ENCODE results near the gene NPTX2.

Gene NPTX2

DNA sequence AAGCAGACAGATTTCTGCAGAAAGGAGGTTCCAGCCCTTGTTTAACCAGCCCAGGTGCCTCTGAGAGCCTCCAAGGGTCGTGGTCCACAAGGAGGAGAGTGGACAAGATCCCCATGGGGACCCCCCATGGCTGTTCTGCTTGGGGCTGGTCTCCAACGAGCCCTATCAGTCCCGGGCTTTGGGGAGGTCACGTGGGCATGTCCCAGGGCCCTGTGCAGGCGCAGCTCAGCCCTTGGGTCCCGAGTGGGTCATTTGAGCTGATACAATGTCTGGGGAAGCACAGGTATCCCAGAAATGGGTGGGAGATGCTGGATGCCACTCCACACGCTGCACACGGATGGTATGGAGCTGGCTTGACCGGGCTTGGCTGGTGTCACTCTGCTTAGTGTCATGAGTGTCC is 57.8 kb downstream of the NPTX2 start:
- H2AK5ac ChIP-seq (ENCODE audit: low read length) = no peak overlapping the region
- no peak overlapping the region for H3K27ac ChIP-seq (ENCODE audit: low read depth, low read length)
- no CpG with 5 or more reads among the region's 9 CpGs for WGBS (ENCODE audit: extremely low coverage, insufficient coverage, insufficient read length)
- no peak overlapping the region for H2BK120ac ChIP-seq (ENCODE audit: insufficient read depth, low read length, poor library complexity)
- H3K23ac ChIP-seq (ENCODE audit: low read length) = no peak overlapping the region
- H2BK5ac ChIP-seq (ENCODE audit: low read depth, low read length, poor library complexity) = no peak overlapping the region
- no peaks in the 10 kb centered on the region for H3K4me1 ChIP-seq (ENCODE audit: control insufficient read depth in 1 of 2, insufficient read depth in 2 of 2, low read length in 2 of 2)
- H2BK12ac ChIP-seq (ENCODE audit: low read length) = no peak overlapping the region
- peaks cover 4% of the 10 kb centered on the region for H3K9me3 ChIP-seq (ENCODE audit: insufficient read depth, low read depth, low read length)
- H3K27me3 ChIP-seq (ENCODE audit: insufficient read depth, low read length) = no peaks in the 10 kb centered on the region
- no peak for DNase-seq
- no peaks in the 10 kb centered on the region for H3K36me3 ChIP-seq (ENCODE audit: control insufficient read depth in 1 of 2, insufficient read depth in 2 of 2, low read length in 2 of 2)
- H2AFZ ChIP-seq (ENCODE audit: insufficient read depth, low read length, poor library complexity) = no peak overlapping the region
- H3K4me2 ChIP-seq (ENCODE audit: low read length) = no peak overlapping the region
- H3K18ac ChIP-seq (ENCODE audit: low read length) = no peak overlapping the region
- H4K12ac ChIP-seq (ENCODE audit: low read depth, low read length) = no peak overlapping the region
- no peaks in the 10 kb centered on the region for H3K79me1 ChIP-seq (ENCODE audit: low read length)
- no peak overlapping the region for H4K8ac ChIP-seq (ENCODE audit: low read depth, low read length)
- H3K14ac ChIP-seq (ENCODE audit: low read length) = no peak overlapping the region
- no peaks in the 10 kb centered on the region for H3K79me2 ChIP-seq (ENCODE audit: control insufficient read depth, insufficient read depth, low read length, poor library complexity)
- no peak overlapping the region for H3K4me3 ChIP-seq (ENCODE audit: low read depth, low read length)
- no peak overlapping the region for H3K9ac ChIP-seq (ENCODE audit: low read length)
- no peak overlapping the region for H3K4ac ChIP-seq (ENCODE audit: low read depth, low read length)
- H4K91ac ChIP-seq (ENCODE audit: low read depth, low read length) = no peak overlapping the region

DNA sequence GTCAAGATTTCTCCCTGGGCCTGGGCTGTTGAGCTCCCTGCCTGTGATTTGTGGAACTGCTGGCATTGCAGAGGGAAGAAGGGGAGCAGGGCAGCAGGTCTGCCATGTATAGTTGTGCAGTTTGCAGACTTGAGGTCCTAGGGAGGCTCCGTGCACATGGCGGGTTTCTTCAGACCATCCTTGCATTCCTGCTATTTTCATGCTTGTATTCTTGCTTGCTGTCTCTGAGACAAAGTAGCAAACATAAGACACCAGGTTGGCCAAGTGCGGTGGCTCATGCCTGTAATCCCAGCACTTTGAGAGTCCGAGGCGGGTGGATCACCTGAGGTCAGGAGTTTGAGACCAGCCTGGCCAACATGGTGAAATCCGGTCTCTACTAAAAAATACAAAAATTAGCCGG is 61.1 kb downstream of the NPTX2 start:
- H4K8ac ChIP-seq (ENCODE audit: low read depth, low read length) = no peak overlapping the region
- no peak overlapping the region for H3K4me2 ChIP-seq (ENCODE audit: low read length)
- H3K14ac ChIP-seq (ENCODE audit: low read length) = no peak overlapping the region
- no peak overlapping the region for H3K23ac ChIP-seq (ENCODE audit: low read length)
- H2BK12ac ChIP-seq (ENCODE audit: low read length) = no peak overlapping the region
- no peak overlapping the region for H3K4ac ChIP-seq (ENCODE audit: low read depth, low read length)
- H3K4me1 ChIP-seq (ENCODE audit: control insufficient read depth in 1 of 2, insufficient read depth in 2 of 2, low read length in 2 of 2) = no peaks in the 10 kb centered on the region
- H2AK5ac ChIP-seq (ENCODE audit: low read length) = no peak overlapping the region
- no peak overlapping the region for H2BK120ac ChIP-seq (ENCODE audit: insufficient read depth, low read length, poor library complexity)
- no CpG with 5 or more reads among the region's 7 CpGs for WGBS (ENCODE audit: extremely low coverage, insufficient coverage, insufficient read length)
- H4K12ac ChIP-seq (ENCODE audit: low read depth, low read length) = no peak overlapping the region
- no peak overlapping the region for H3K27ac ChIP-seq (ENCODE audit: low read depth, low read length)
- H4K91ac ChIP-seq (ENCODE audit: low read depth, low read length) = no peak overlapping the region
- H3K9me3 ChIP-seq (ENCODE audit: insufficient read depth, low read depth, low read length) = no peaks in the 10 kb centered on the region
- H3K9ac ChIP-seq (ENCODE audit: low read length) = no peak overlapping the region
- no peaks in the 10 kb centered on the region for H3K79me1 ChIP-seq (ENCODE audit: low read length)
- no peaks in the 10 kb centered on the region for H3K36me3 ChIP-seq (ENCODE audit: control insufficient read depth in 1 of 2, insufficient read depth in 2 of 2, low read length in 2 of 2)
- no peak overlapping the region for H2AFZ ChIP-seq (ENCODE audit: insufficient read depth, low read length, poor library complexity)
- H3K4me3 ChIP-seq (ENCODE audit: low read depth, low read length) = no peak overlapping the region
- no peak overlapping the region for H2BK5ac ChIP-seq (ENCODE audit: low read depth, low read length, poor library complexity)
- DNase-seq = no peak
- no peaks in the 10 kb centered on the region for H3K79me2 ChIP-seq (ENCODE audit: control insufficient read depth, insufficient read depth, low read length, poor library complexity)
- no peak overlapping the region for H3K18ac ChIP-seq (ENCODE audit: low read length)
- no peaks in the 10 kb centered on the region for H3K27me3 ChIP-seq (ENCODE audit: insufficient read depth, low read length)
